Measurements from ENCODE around the gene CAV3. TPM values are rescaled to one million over a fixed set of nuclear protein-coding genes. Genes with fewer than 3 reads are reported as not detected.

The CAV3 gene
- total and polyA plus RNA-seq, 4 donors = not detected

GRCh38 chr3:8729479-8729878 is 4.1 kb upstream of the CAV3 start (continued):
- TF ChIP-seq FOXA1 (IDR thresholded peaks at IDR 0.05) (no peak), MAX (IDR thresholded peaks at IDR 0.05) (no peak)

GRCh38 chr3:8730656-8731055 is 2.9 kb upstream of the CAV3 start:
- DNase-seq (ENCODE audit: low spot score) = no peak
- Histone ChIP-seq H3K4me3 (ENCODE audit: low read depth in 1 of 3, low read length in 3 of 3) (no peak overlapping the region), H3K36me3 (ENCODE audit: control insufficient read depth in 4 of 4, insufficient read depth in 3 of 4, low read depth in 1 of 4, low read length in 3 of 4) (no peaks in the 10 kb centered on the region), H3K9ac (ENCODE audit: low read depth in 1 of 2, low read length in 2 of 2) (no peak overlapping the region), H3K9me3 (ENCODE audit: control insufficient read depth in 4 of 4, low read length in 3 of 4) (peaks cover 4 to 6% (median 5%) of the 10 kb centered on the region in 4 donors), H3K27ac (ENCODE audit: low read depth in 1 of 2, low read length in 2 of 2) (no peak overlapping the region), H3K27me3 (ENCODE audit: control insufficient read depth in 4 of 4, insufficient read depth in 4 of 4, low read length in 3 of 4) (no peaks in the 10 kb centered on the region), H3K4me1 (ENCODE audit: control insufficient read depth in 4 of 4, insufficient read depth in 4 of 4, low read length in 3 of 4) (no peaks in the 10 kb centered on the region)
- WGBS = 60% methylated on average over 3 of the region's 3 CpGs
- TF ChIP-seq RXRA (IDR thresholded peaks at IDR 0.05) = no peak
- no peak for TF ChIP-seq SP1 (IDR thresholded peaks at IDR 0.05)
- no peak for TF ChIP-seq EGR1 (IDR thresholded peaks at IDR 0.05; ENCODE audit: low read depth in 2 of 2)
- no peak for TF ChIP-seq TAF1 (conservative IDR thresholded peaks at IDR 0.05)
- no peak for TF ChIP-seq ATF3 (IDR thresholded peaks at IDR 0.05)
- no peak for TF ChIP-seq HNF4G (IDR thresholded peaks at IDR 0.05)
- TF ChIP-seq, protein P1, sequence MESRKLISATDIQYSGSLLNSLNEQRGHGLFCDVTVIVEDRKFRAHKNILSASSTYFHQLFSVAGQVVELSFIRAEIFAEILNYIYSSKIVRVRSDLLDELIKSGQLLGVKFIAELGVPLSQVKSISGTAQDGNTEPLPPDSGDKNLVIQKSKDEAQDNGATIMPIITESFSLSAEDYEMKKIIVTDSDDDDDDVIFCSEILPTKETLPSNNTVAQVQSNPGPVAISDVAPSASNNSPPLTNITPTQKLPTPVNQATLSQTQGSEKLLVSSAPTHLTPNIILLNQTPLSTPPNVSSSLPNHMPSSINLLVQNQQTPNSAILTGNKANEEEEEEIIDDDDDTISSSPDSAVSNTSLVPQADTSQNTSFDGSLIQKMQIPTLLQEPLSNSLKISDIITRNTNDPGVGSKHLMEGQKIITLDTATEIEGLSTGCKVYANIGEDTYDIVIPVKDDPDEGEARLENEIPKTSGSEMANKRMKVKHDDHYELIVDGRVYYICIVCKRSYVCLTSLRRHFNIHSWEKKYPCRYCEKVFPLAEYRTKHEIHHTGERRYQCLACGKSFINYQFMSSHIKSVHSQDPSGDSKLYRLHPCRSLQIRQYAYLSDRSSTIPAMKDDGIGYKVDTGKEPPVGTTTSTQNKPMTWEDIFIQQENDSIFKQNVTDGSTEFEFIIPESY (IDR thresholded peaks at IDR 0.05) = no peak
- TF ChIP-seq, protein P2, sequence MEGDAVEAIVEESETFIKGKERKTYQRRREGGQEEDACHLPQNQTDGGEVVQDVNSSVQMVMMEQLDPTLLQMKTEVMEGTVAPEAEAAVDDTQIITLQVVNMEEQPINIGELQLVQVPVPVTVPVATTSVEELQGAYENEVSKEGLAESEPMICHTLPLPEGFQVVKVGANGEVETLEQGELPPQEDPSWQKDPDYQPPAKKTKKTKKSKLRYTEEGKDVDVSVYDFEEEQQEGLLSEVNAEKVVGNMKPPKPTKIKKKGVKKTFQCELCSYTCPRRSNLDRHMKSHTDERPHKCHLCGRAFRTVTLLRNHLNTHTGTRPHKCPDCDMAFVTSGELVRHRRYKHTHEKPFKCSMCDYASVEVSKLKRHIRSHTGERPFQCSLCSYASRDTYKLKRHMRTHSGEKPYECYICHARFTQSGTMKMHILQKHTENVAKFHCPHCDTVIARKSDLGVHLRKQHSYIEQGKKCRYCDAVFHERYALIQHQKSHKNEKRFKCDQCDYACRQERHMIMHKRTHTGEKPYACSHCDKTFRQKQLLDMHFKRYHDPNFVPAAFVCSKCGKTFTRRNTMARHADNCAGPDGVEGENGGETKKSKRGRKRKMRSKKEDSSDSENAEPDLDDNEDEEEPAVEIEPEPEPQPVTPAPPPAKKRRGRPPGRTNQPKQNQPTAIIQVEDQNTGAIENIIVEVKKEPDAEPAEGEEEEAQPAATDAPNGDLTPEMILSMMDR (IDR thresholded peaks at IDR 0.05; ENCODE audit: low read depth, low read length, missing input control) = no peak
- no peak for TF ChIP-seq GABPA (IDR thresholded peaks at IDR 0.05 in 1 of 2, conservative IDR thresholded peaks at IDR 0.05 in 1 of 2)
- no peak for TF ChIP-seq JUND (IDR thresholded peaks at IDR 0.05)
- no peak for TF ChIP-seq HNF4A (conservative IDR thresholded peaks at IDR 0.05)

DNA sequence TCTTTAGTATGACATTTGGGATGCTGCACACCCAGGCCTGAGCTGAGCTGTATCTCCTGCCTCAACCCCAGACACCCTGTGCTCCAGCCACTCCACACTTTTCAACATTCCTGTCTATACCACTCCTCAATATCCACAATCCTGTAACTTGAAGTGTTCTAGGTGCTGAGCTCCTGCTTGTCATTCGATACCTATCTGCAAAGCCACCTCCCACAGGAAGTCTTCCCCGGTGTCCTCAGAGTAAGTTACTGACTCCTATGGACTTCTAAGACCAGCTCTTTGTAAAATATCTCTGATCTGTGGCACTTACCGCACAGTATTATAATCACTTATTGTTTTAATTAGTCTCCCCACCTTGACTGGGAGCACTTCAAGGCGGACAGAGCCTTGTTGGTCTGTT is 1.2 kb upstream of the CAV3 start:
- WGBS = 85% methylated on average over 4 of the region's 4 CpGs

More for the DNA sequence above, 1.2 kb upstream of the CAV3 start:
- no peaks in the 10 kb centered on the region for H3K27me3 ChIP-seq (ENCODE audit: control insufficient read depth in 4 of 4, insufficient read depth in 4 of 4, low read length in 3 of 4)
- TF ChIP-seq REST (IDR thresholded peaks at IDR 0.05) (no peak), YY1 (IDR thresholded peaks at IDR 0.05) (no peak), MAX (IDR thresholded peaks at IDR 0.05) (no peak), NR2F2 (IDR thresholded peaks at IDR 0.05) (no peak)
- DNase-seq (ENCODE audit: low spot score) = no peak
- H3K36me3 ChIP-seq (ENCODE audit: control insufficient read depth in 4 of 4, insufficient read depth in 3 of 4, low read depth in 1 of 4, low read length in 3 of 4) = no peaks in the 10 kb centered on the region
- no peak overlapping the region for H3K4me3 ChIP-seq (ENCODE audit: low read depth in 1 of 3, low read length in 3 of 3)
- H3K27ac ChIP-seq (ENCODE audit: low read depth in 1 of 2, low read length in 2 of 2) = no peak overlapping the region
- H3K9me3 ChIP-seq (ENCODE audit: control insufficient read depth in 4 of 4, low read length in 3 of 4) = no peaks in the 10 kb centered on the region
- H3K4me1 ChIP-seq (ENCODE audit: control insufficient read depth in 4 of 4, insufficient read depth in 4 of 4, low read length in 3 of 4) = no peaks in the 10 kb centered on the region
- H3K9ac ChIP-seq (ENCODE audit: low read depth in 1 of 2, low read length in 2 of 2) = no peak overlapping the region

Data from liver (tissue), 9 donors.